ENCODE data around the gene PPP1R3C. TPM values are rescaled to one million over a fixed set of nuclear protein-coding genes. Genes with fewer than 3 reads are reported as not detected.

PPP1R3C gene
- not detected for total RNA-seq

GRCh38 chr10:91632671-91633550 is at the start of gene PPP1R3C:
Gene PPP1R3C, minus strand, starts transcription at chr10:91633071. Its CDS starts 102 bp downstream, at chr10:91632969.
- H3K4me3 Mint-ChIP-seq: peak within 1 kb of the TSS; percentile 67
- DNase-seq (peak; percentile 51), ATAC-seq (peak; percentile 87)
- CTCF ChIA-PET: interaction anchor here (0.9 to 5.9 kb wide), 12 partner anchors 11 to 753 kb away, joined by 3 to 99 read pairs (median 4); no protein-coding TSS in a partner anchor
- POLR2A ChIA-PET: no interaction called here
- H3K27ac Mint-ChIP-seq: no peak within 1 kb of the TSS
- H3K9me3 Mint-ChIP-seq (ENCODE audit: insufficient read depth): no peaks in the 10 kb centered on the region
- H3K4me1 Mint-ChIP-seq (ENCODE audit: low read depth): peaks cover 8% of the 10 kb centered on the region
- H3K27me3 Mint-ChIP-seq (ENCODE audit: low read depth): peaks cover 46% of the 10 kb centered on the region
- H3K36me3 Mint-ChIP-seq (ENCODE audit: low read depth): no peaks in the 10 kb centered on the region

GRCh38 chr10:91681361-91682276 is 48.7 kb upstream of the PPP1R3C start:
- Mint-ChIP-seq H3K4me1 (ENCODE audit: low read depth) (no peaks in the 10 kb centered on the region), H3K36me3 (ENCODE audit: low read depth) (no peaks in the 10 kb centered on the region), H3K27me3 (ENCODE audit: low read depth) (peaks cover 3% of the 10 kb centered on the region), H3K9me3 (ENCODE audit: insufficient read depth) (no peaks in the 10 kb centered on the region), H3K27ac (no peak overlapping the region), H3K4me3 (no peak overlapping the region)
- DNase-seq: no peak
- ChIA-PET POLR2A (no interaction called here), CTCF (interaction anchor here (0.7 kb wide), 1 partner anchor 61 kb away, joined by 3 read pairs; no protein-coding TSS in a partner anchor)
- no peak for ATAC-seq

DNA sequence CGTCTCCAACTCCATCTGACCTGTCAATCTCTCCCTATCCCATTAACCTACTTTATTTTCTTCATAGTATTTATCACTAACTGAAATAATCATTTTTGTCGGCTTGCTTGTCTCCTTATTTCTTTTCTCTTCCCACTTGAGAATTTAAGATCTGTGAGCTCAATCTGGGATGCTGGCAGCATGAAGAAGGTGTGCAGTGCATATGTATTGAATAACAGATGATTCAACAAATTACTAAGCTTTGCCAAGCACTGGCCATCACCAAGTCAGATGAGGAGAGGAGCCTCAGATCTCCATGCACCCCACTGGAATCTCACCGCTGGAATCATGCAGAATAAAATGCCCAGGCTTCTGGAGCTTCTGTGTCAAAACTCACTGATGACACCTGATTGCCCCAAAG is 47.6 kb upstream of the PPP1R3C start:
- Mint-ChIP-seq H3K9me3 (ENCODE audit: insufficient read depth) (no peaks in the 10 kb centered on the region), H3K27me3 (ENCODE audit: low read depth) (peaks cover 6% of the 10 kb centered on the region), H3K4me3 (no peak overlapping the region), H3K4me1 (ENCODE audit: low read depth) (no peaks in the 10 kb centered on the region), H3K27ac (no peak overlapping the region), H3K36me3 (ENCODE audit: low read depth) (no peaks in the 10 kb centered on the region)
- POLR2A ChIA-PET: interaction anchor here (0.5 kb wide), 1 partner anchor 1119 kb away, joined by 3 read pairs; no protein-coding TSS in a partner anchor
- DNase-seq (no peak), ATAC-seq (no peak)
- CTCF ChIA-PET: interaction anchor here (0.7 kb wide), 1 partner anchor 100 kb away, joined by 3 read pairs; no protein-coding TSS in a partner anchor

- Mint-ChIP-seq H3K4me1 (ENCODE audit: low read depth) (no peaks in the 10 kb centered on the region), H3K27me3 (ENCODE audit: low read depth) (peaks cover 4% of the 10 kb centered on the region), H3K27ac (no peak overlapping the region), H3K9me3 (ENCODE audit: insufficient read depth) (no peaks in the 10 kb centered on the region), H3K4me3 (no peak overlapping the region), H3K36me3 (ENCODE audit: low read depth) (no peaks in the 10 kb centered on the region)
- ATAC-seq: no peak
- ChIA-PET CTCF (no interaction called here), POLR2A (no interaction called here)
- DNase-seq: no peak
Observed at GRCh38 chr10:91679296-91679695, 46.4 kb upstream of the PPP1R3C start.

DNA sequence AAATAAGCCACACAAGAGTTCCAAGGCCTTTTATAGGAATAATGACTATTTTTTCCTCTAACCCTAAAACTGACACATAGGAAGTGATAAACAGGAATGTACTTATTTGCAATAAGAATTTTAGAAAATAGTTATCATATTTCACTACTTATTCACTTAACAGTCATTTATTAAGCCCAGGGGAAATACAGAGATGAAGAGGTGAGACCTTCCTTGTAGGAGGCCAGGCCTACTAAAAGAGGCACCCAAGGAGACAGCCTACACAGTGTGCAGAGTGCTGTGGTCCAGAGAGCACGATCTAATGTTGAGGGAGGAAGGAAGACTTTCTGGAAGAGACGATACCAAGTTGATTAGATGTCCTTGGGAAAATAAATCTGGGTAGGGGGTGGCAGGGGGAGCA is 45.0 kb upstream of the PPP1R3C start:
- CTCF ChIA-PET: no interaction called here

GRCh38 chr10:91672021-91672608 is 39.2 kb upstream of the PPP1R3C start:
- ChIA-PET CTCF (no interaction called here), POLR2A (no interaction called here)
- peaks cover 6% of the 10 kb centered on the region for H3K4me1 Mint-ChIP-seq (ENCODE audit: low read depth)
- ATAC-seq: no peak
- H3K9me3 Mint-ChIP-seq (ENCODE audit: insufficient read depth): no peaks in the 10 kb centered on the region
- no peak overlapping the region for H3K27ac Mint-ChIP-seq
- H3K36me3 Mint-ChIP-seq (ENCODE audit: low read depth): no peaks in the 10 kb centered on the region
- no peak overlapping the region for H3K4me3 Mint-ChIP-seq
- H3K27me3 Mint-ChIP-seq (ENCODE audit: low read depth): peaks cover 13% of the 10 kb centered on the region
- DNase-seq: no peak

More for the DNA sequence above, 45.0 kb upstream of the PPP1R3C start:
- peaks cover 4% of the 10 kb centered on the region for H3K27me3 Mint-ChIP-seq (ENCODE audit: low read depth)
- ATAC-seq: no peak
- no peaks in the 10 kb centered on the region for H3K36me3 Mint-ChIP-seq (ENCODE audit: low read depth)
- no peak overlapping the region for H3K4me3 Mint-ChIP-seq
- H3K27ac Mint-ChIP-seq: no peak overlapping the region
- no peak for DNase-seq
- no peaks in the 10 kb centered on the region for H3K4me1 Mint-ChIP-seq (ENCODE audit: low read depth)
- no peaks in the 10 kb centered on the region for H3K9me3 Mint-ChIP-seq (ENCODE audit: insufficient read depth)
- POLR2A ChIA-PET: no interaction called here

- CTCF ChIA-PET: no interaction called here
- ATAC-seq (no peak), DNase-seq (no peak)
- Mint-ChIP-seq H3K27me3 (ENCODE audit: low read depth) (peaks cover 17% of the 10 kb centered on the region), H3K36me3 (ENCODE audit: low read depth) (no peaks in the 10 kb centered on the region), H3K4me3 (no peak overlapping the region), H3K9me3 (ENCODE audit: insufficient read depth) (no peaks in the 10 kb centered on the region), H3K27ac (no peak overlapping the region), H3K4me1 (ENCODE audit: low read depth) (peaks cover 6% of the 10 kb centered on the region)
- POLR2A ChIA-PET: no interaction called here
Observed at GRCh38 chr10:91668913-91669312, 36.0 kb upstream of the PPP1R3C start.

GRCh38 chr10:91665842-91666241 is 33.0 kb upstream of the PPP1R3C start:
- ChIA-PET CTCF (no interaction called here), POLR2A (no interaction called here)
- Mint-ChIP-seq H3K4me1 (ENCODE audit: low read depth) (no peaks in the 10 kb centered on the region), H3K36me3 (ENCODE audit: low read depth) (no peaks in the 10 kb centered on the region), H3K4me3 (no peak overlapping the region), H3K27me3 (ENCODE audit: low read depth) (peaks cover 23% of the 10 kb centered on the region), H3K27ac (no peak overlapping the region), H3K9me3 (ENCODE audit: insufficient read depth) (no peaks in the 10 kb centered on the region)
- DNase-seq (no peak), ATAC-seq (no peak)

GRCh38 chr10:91664426-91664825 is 31.6 kb upstream of the PPP1R3C start:
- ATAC-seq (no peak), DNase-seq (no peak)
- peaks cover 24% of the 10 kb centered on the region for H3K27me3 Mint-ChIP-seq (ENCODE audit: low read depth)
- H3K4me1 Mint-ChIP-seq (ENCODE audit: low read depth): no peaks in the 10 kb centered on the region
- no peaks in the 10 kb centered on the region for H3K36me3 Mint-ChIP-seq (ENCODE audit: low read depth)
- POLR2A ChIA-PET: no interaction called here
- H3K9me3 Mint-ChIP-seq (ENCODE audit: insufficient read depth): no peaks in the 10 kb centered on the region
- H3K4me3 Mint-ChIP-seq: no peak overlapping the region
- no peak overlapping the region for H3K27ac Mint-ChIP-seq
- CTCF ChIA-PET: no interaction called here

- ATAC-seq (no peak), DNase-seq (no peak)
- Mint-ChIP-seq H3K27ac (no peak overlapping the region), H3K9me3 (ENCODE audit: insufficient read depth) (no peaks in the 10 kb centered on the region), H3K4me3 (no peak overlapping the region), H3K36me3 (ENCODE audit: low read depth) (no peaks in the 10 kb centered on the region), H3K4me1 (ENCODE audit: low read depth) (no peaks in the 10 kb centered on the region), H3K27me3 (ENCODE audit: low read depth) (peaks cover 25% of the 10 kb centered on the region)
- ChIA-PET POLR2A (no interaction called here), CTCF (no interaction called here)
Observed at GRCh38 chr10:91662993-91663392, 30.1 kb upstream of the PPP1R3C start.

DNA sequence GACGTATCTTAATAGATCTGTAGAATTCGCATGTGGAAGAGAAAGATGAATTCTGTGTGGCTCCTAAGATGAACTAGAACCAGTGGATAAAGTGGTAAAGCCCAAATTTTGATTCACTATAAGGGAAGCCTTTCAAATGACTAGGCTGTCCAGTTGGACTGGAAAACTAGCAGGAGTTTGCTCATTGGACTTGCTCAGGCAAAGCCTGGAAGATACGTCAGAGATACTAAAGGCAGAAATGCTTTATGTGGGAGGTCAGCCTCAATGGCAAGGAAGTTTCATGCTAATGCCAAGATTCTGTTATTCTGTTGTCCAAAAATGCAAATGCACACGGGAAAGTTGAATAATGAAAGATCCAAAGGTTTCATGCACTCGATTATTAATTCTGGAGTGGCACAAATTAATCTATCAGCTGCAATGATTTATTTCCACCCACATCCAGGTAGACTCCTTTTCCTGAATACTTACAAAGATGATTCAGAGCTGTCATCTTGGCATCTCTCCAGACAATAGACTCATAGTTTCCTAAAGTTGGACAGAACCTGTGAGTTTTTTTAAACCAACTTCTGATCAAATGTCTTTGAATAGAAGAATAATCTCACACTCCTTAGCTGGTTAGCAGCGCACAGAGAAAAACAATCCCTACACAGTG is 20.5 kb upstream of the PPP1R3C start:
- Mint-ChIP-seq H3K9me3 (ENCODE audit: insufficient read depth) (no peaks in the 10 kb centered on the region), H3K4me3 (no peak overlapping the region), H3K36me3 (ENCODE audit: low read depth) (no peaks in the 10 kb centered on the region), H3K27me3 (ENCODE audit: low read depth) (peaks cover 5% of the 10 kb centered on the region), H3K4me1 (ENCODE audit: low read depth) (no peaks in the 10 kb centered on the region), H3K27ac (no peak overlapping the region)
- DNase-seq (no peak), ATAC-seq (no peak)
- ChIA-PET CTCF (no interaction called here), POLR2A (no interaction called here)

Data from activated CD8-positive, alpha-beta T cell treated with anti-CD3 and anti-CD28 coated beads, Interleukin-2, amount 10 ng/mL, durations not matched to agents 7 days and 5 days (primary cell).